Suprapubic skin (tissue), 4 donors: Measurements from ENCODE around the gene NDUFS3.

Source experiments
- CTCF ChIP-seq, 2 donors: fragments of 200-600 bp in 1 of 2; fragments of 450-650 bp in 1 of 2; sonication (generic) in 1 of 2; IDR thresholded peaks; one replicate each; pipeline ENCODE4 v1.5.1; 2016 to 2019; ENCODE audit warnings: antibody characterized with exemption in 2 of 2, mild to moderate bottlenecking in 1 of 2, moderate library complexity in 1 of 2
- EP300 ChIP-seq: sonication (generic); formaldehyde crosslinking; IDR thresholded peaks from one replicate; pipeline ENCODE4 v1.6.1; 2017; ENCODE audit warnings: antibody characterized with exemption
- POLR2AphosphoS5 ChIP-seq, 3 donors: sonication (generic); formaldehyde crosslinking; IDR thresholded peaks; one replicate each; pipeline ENCODE4 v1.6.1; 2017; ENCODE audit warnings: antibody characterized with exemption in 3 of 3

- no peak for TF ChIP-seq CTCF (IDR thresholded peaks at IDR 0.05)
- no peak for TF ChIP-seq POLR2AphosphoS5 (IDR thresholded peaks at IDR 0.05)
- TF ChIP-seq EP300: no peak
Measured at GRCh38 chr11:47570651-47571356, 8.1 kb upstream of the NDUFS3 start.
